EL (cell line): ENCODE data around the gene SORCS1.

Experiments used
- DNase-seq: peaks from one replicate; pipeline ENCODE4 v3.0.0-alpha.2; 2016

SORCS1 gene

DNA sequence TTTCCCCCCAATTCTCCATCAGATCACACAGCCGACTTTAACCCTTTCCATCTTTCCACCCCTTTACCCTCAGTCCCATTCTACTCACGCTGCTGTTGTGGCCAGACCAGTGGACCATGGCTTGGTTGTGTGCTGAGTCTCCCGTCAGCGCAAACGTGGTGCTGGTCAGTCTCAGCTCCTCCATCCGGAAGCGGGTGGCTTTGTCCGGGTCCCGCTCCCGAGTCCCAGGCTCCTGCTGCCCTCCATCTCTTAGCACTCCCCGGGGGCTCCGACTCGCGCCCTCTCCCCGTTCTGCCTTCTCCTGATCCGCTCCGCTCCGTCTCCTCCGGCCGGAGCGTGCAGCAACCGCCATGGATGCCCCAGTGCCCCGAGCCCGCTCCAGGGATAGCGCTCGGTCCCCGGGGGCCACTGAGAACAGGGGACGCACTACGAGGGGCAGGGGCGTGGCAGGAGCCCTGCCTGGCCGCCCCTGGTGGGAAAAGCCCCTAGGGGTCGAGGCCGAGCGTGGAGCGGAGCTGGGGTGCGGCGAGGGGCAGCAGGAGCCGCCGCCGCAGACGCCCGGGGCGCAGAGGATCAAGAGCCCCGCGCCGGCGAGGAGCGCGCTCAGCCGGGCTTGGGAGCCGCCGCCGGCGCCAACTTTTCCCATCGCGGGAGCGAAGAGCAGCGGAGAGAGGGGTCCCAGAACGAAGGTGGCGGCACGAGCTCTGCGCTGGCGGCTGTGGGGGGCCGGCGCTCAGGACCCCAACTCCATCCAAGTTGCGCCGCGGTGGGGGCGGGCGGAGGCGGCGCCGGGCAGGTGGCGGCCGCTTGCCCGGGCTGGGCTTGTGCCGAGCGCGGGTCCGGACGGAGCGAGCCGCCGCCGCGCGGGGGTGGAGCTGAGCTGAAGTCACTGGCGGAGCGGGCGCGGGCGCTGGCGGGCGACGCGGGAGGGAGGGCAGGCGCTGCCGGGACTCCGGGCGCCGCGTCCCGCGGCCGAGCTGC, at the start of gene SORCS1:
SORCS1 (minus strand) TSS at position 826 of the 981 bp plus-strand sequence.
- DNase-seq: no peak

DNA sequence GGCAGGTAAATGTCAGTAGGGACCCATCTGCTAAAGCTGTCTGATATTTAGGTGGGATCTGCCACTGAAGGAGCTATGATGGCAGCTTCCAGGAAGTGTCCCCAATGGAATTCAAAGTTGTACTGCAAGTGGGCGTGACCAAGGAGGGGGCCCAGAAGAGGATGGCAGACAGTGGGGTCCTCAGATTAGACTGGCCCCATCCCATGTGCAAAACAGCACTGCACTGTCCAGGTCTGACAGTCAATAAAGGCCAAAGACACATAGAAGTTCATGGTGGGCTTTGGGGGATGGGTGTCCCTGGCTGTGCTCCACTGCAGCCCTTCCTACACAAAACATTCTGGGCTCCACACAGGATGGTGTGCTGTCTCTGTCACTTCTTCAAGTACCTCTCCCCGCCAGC, 49.8 kb upstream of the SORCS1 start:
- no peak for DNase-seq

DNA sequence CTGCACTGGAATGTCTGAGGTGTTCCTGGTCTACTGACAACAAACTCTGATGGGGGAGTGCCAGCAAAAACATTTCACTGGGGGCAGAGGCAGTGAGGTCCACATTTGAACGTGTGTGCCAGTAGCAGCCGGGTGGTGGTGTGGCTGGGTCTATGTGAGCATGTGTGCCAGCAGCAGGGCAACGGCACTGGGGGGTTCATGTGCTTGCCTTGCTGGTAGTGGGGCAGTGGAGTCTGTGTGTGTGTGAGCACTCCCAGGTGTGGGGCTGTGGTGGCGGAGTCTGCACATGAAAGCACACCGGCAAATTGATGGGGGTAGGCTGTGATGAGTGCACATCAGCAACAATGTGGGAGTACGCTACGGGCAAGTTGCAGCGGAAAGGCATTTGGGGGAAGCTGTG, 49.4 kb upstream of the SORCS1 start:
- DNase-seq: no peak

DNA sequence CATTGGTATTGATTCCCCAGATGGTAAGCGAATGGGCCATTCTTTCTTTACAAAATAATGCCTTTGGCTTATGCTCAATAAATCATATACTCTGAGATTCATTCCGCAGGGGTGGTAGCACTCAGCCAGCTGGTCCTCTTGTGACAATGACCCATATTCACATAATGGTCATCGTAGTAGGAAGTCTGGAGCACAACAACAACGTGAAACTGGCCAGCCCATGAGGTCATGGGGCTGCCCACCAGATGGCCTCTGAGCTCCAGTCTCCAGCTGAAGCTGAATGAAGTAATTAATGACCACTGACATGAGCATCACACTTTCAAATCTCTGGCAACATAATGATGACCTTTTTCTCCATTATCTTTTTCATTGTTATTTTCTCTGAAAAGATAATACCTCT, 42.3 kb upstream of the SORCS1 start:
- no peak for DNase-seq

DNA sequence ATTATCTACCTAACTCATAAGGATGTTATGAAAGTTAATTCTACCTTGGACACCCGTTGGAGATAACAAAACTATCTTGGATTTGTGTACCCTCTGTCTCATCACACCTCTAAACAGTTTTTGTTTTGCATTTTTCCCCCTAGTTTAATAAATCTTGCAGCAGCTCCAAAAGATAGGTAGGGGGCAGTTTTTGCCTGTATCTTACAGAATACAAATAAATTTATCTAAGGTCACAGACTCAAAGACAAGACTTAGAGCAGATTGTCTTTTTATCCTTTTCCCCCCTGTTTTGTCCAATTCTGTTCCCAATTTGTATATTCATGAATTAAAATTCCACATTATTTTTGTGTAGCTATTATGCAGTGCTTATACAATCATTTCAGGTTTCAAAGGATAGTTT, 5.0 kb upstream of the SORCS1 start:
- DNase-seq: no peak

DNA sequence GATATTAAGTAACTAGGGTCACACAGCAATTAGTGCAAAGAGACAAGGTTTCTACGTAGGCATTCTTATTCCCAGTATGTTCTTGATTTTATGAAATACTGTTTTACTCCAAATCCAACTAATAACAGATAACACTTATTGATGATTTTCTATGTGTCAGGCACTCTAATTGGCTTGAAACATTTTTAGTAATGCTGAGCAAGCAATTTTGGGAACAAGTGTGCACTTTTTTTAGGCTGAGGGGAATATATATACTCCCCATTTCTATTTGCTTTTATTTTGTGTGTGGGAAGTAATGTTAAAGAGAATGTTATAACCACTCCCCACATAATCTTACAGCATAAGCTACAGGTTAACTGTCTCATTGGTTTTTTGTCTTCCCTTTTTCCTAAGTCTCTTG, 4.2 kb upstream of the SORCS1 start:
- DNase-seq: no peak

DNA sequence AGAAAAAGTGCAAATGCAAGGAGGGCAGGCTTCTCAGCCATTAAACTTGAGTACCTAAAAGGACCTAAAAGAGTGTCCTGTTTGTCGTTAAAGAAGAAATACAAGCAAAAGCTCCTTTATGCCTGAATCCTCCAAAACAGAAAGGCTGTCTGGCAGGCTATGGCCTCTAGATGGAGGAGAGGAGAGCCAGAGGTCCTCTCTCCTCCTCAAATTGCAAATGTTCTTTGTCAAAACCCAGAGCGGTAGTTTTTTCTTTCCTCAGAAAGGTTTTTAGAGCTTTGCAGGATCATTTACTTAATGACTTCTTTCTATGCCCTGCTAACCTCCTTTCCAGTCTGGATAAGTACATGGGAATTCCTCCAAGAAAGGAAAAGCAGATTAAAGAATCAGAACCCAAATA, 1.9 kb upstream of the SORCS1 start:
- no peak for DNase-seq

DNA sequence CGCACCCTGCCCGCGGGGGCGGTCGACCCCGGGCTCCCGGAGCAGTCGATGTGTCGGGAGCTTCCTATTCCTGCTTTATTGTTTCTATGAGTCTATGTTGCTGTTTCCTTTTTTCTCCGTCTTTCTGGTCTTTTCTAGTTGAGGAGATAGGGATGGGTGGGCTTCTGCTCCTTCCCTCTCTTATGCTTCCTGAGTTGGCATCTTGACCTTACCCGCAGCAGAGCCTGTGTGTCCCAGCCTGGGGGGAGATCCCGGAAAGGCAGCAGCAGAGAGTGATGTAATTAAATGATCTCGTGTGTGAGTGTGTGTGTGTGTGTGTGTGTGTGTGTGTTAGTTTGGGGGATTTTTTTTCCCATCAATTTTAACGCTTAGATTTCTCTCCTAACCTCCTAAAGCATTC, 486 bp upstream of the SORCS1 start:
- DNase-seq: no peak

DNA sequence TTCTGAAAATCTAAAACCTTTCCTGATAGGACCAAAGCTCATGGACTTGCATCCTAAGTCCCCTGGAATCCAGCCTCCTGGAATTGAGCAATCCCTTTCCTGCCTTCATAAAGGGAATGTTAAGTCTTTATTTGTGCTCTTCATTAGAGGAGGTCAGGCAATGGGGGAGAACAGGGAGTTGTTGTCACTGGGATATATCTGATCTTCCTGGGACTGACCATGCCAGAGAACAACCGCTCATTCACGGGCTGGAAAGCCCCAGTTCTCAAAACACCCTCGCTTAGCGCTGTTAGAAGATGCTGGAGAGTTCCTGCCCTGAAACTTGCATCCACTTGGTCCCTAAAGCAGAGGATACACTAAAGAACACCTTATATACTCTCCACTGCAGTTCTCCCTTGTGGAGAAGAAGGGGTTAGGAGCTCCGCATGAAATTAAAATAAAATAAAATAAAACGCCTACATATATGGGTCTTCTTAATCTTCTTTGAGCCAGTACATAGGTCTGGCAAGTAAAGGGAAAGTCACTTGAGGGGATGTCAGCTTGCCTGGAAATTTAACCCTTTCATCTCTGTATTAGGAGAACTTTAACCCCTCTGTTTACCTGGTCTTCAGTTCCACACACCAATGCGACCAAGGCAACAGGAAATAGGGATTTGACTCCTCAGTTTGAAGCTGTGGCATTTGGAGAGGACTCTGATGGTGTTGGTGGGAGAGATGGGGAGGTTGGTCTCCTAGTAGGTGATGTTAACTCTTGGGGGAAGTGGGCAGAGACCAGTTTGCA, 1.2 kb downstream of the SORCS1 start:
- DNase-seq: no peak

DNA sequence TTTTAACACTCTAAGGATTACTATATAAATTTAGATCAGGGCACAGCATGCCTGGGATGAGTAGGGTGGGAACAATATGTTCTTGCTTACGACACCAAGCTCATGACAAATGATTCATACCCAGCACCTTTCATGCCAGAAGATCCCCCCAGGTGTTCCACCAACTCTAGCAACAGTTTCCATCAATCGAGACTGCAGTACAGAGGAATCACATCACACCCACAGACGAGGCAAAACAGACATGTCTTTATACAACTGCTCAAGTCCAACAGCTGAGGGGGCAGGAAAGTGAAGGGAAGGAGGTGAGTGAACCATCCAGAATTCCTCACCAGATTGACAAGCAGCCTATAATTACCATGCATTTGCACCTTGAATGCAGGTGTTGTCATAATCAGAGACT, 3.6 kb downstream of the SORCS1 start:
- no peak for DNase-seq

DNA sequence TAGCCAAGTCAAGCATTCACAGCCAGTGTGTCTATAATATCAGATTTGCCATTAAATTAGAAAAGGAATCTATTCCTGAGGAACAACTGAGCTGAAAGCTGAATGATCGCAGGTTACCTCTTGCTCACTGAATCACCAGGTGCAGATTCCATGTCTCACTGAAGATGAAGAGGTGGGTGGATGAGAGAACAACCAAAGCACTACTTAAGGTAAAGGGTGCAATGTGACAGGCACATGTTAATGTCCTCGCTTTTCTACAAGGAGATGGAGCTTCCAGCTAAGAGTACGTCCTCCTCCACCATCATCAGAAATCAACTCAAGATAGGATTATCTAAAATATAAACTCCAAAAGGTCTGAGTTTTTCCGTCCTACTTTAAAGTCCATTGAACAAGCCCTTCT, 4.6 kb downstream of the SORCS1 start:
- no peak for DNase-seq

DNA sequence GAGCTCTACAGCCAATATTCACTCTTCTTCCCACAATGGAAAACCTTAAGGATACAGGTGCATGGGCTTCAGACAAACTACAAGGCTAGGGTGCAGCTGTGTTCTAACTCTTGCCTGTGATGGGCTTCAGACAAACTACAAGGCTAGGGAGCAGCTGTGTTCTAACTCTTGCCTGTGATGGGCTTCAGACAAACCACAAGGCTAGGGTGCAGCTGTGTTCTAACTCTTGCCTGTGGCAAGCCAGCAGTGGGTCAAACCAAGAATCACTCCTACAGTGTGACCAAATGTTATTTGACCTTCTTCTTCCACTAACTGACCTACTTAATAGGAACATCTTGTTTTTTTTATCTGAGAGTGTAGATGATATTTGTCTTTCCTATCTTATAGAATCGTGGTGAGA, 7.4 kb downstream of the SORCS1 start:
- no peak for DNase-seq

DNA sequence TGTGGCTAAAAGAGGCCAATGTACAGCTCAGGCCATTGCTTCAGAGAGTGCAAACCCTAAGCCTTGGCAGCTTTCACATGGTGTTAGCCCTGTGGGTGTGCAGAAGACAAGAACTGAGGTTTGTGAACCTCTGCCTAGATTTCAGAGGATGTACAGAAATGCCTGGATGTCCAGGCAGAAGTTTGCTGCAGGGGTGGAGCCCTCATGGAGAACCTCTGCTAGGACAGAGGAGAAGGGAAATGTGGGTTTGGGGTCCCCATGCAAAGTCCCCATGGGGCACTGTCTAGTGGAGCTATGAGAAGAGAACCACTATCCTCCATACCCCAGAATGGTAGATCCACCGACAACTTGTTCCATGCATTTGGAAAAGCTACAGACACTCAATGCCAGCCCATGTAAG, 12.4 kb downstream of the SORCS1 start:
- no peak for DNase-seq

DNA sequence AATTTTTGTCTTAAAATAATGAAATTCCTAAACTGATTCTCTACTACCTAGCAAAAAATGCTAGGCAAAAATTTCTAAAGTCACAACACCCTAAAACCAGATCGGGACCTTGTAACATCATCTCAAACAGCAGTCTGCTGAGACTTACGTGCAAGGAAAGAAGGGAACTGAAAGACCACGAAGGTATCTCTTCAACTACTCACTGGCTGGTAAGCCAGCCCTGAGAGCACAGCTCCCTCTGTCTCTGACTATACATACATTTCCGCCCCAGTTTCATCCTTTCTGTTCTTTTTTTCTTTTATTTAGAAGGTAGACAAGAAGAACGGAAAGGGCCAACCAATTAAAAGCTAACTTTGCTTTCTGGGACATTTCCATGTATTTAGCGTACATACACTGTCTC, 15.6 kb downstream of the SORCS1 start:
- no peak for DNase-seq

DNA sequence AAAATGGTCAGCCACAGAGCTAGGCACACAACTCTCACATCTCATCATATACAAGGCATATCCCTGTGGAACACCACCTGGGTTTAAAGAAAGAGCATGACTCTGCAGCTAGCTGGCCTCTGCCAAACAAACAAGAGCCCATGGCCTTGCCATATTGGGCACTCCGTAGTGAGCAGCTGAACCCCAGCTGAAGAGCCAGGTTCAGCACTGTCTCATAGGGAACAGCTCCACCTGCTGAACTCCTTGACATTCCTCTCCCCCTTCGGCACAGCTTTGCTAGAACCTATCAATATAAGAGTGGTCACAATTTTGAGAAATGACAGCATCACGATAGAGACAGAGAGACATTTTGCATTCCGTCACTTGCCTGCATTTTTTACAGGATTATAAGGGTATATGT, 20.0 kb downstream of the SORCS1 start:
- DNase-seq: no peak

DNA sequence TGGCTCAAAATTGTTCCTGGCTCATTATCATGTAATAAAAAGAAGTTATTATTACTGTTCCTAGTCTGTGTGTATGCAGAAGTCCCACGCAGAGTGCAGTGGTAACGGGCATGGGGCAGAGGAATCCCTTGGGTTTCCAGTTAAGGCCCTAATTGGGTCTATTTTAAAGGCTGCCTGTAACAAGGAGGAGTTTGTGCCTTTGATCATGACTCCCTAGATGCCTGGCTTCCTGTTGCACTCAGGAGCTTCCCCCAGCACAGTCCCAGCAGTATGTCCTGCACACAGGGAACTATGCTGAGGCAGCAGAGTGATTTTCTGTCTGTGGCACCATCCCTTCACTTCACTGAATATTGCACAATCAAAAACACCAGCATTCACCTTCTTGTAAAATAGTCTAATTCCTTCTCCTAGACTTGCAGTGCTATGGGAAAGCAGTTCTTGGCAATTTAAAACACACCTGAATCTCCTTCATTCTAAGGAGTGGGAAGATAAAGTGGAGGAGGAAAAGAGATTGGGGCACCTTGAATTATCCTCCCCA, 22.9 kb downstream of the SORCS1 start:
- no peak for DNase-seq

DNA sequence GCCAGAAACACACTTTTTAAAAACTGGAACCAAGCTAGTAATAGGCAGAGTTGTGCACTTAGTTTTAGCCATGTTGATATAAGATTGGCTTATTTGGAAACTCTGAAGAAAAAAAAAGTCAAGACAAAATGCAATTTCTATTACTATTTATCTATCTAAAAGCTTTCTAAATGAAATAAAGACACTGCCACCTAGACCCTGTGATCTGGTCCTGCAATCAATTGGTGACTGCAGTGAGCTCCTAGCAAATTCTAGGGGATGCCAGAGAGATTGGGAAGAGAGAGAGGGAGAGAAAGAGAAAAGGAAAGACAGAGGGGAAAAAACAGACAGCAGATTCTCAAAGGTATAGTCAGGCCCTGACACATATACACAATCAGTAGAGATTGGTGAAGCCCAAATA, 25.3 kb downstream of the SORCS1 start:
- DNase-seq: no peak

DNA sequence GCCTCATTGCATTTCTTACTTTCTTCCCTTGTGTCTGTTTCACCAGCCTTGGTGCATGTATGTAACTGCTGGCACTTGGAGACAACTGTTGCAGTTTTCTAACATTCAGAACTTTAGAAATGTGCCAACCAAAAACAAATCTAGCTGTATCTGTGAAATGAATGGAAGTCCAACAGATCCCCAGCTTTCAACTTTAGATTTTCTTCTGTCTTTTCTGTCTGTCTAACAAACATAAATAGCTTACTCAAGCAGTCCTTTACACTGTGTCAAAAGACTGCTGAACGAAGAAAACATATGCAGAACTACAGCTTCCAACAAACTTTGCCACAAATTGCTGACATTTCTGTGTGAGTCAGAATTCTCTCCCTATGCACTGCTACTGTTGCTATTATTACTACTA, 30.9 kb downstream of the SORCS1 start:
- no peak for DNase-seq

DNA sequence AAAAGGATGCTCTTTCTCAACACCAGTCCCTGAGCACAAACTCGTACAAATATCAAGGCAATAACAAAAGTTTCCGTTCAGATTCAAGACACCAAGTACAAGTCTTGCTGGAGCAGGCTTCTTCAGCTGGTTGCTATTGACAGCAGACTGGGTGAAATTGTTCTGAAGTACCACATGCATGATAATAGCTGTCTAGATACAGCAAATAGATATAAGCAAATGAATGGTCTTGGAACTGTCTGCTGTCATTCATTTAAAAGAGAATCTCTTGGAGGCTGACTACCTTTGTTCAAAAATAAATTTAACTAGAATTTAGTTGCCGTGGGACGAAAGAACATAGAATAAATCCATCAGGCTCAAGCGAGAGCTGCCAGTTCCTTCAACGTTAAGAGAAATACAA, 35.5 kb downstream of the SORCS1 start:
- DNase-seq: no peak

DNA sequence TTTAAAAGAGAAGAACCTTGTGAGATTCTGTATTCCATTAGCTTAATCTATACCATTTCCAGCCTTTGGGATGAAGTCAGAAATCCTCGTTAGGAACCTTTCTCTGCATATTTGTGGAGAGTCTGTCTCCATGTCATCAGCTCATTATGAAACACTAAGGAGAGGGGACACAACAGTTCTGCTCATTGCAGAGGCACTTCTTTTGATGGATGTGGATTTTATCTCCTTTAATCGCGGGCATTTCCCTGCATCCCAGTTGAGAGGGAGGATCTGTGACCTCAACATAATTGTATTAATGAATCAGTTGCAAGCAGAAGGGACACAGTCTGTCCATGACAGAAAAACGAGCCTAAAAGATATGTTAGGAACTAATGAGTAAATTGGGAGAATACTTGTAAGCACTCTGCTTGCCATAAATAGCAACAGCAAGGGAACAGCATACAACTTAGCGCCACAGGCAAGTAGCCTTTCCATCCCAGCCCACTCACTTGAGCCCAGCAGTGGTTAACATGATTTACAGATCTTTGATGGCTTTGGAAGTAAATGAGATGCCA, 37.9 kb downstream of the SORCS1 start:
- DNase-seq: no peak

DNA sequence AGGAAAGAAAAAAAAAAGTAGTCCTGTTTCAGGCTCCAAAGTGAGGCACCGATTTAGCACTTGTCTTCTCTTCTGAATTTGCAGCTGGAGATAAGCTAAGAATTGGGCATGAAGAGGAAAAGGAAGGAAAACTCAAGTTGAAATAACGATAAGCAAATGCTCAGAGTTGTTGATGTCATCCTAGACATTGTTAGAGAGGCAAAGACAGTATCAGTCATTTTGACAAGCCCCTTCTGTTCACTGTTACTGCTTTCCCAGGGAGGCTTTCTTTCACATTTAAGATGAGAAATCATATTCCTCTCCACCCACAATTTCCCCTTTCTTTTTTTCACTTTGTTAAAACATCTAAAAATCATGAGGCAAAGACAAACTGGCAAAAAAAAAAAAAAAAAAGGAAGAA, 41.8 kb downstream of the SORCS1 start:
- DNase-seq: no peak

DNA sequence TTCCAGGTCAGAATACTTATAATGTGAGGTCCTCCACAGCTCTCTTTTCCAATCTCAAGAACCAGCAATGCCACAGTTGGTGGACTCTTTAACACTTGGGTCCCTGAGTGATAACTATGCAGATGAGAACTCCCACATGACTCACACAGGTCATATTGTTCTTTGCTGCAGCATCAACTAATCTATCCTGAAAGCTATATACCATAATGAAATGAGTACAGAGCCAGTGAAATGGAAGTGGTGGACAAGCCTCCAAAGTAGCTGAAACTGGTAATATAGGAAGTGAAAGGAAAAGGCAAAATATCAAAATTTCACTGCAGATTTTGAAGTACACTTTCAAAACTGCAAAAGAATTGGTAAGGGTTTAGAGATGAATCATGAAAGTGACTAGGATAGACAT, 45.6 kb downstream of the SORCS1 start:
- no peak for DNase-seq

DNA sequence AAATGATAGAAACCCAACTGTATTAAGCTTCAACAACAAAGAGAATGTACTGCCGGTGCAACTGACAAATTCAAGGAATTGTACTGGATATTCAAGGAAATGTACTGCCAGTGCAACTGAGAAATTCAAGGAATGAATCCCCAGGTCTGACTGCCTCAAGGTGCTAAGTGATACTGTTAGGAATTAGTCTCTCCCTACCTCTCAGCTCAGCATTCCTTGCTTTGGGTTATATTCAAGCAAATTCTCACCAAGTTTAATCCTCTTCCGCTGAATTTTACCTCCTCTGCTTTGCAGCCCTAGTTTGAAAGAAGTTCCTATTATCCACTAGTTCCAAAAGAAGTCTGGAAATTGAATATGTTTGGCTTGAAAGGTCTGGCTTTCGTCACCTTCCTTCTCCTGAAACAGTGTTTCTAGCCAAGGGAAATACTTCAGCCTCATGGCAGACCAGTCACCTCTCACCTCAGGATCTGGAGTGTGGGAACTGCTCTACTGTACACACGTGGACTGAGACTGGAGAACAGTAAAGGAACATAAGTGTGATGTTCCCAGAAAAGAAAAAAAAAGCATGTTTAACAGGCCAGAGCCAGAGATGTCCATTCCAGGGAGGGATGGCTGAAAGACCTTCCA, 60.4 kb downstream of the SORCS1 start:
- DNase-seq: no peak
